Esophagus muscularis mucosa (tissue), 4 donors: ENCODE results near the gene ZNF524.
A peak's percentile ranks its signal among the peaks of the same experiment; 100 is the strongest.

ENCODE experiments used
- EP300 ChIP-seq: sonication (generic); formaldehyde crosslinking; IDR thresholded peaks from one replicate; pipeline ENCODE4 v1.6.1; 2017; ENCODE audit warnings: antibody characterized with exemption
- POLR2A ChIP-seq: fragments of 450-650 bp; IDR thresholded peaks from one replicate; pipeline ENCODE4 v1.6.1; 2017; ENCODE audit warnings: antibody characterized with exemption, moderate library complexity, mild to moderate bottlenecking, low read depth
- POLR2AphosphoS5 ChIP-seq, 2 donors: sonication (generic); formaldehyde crosslinking; IDR thresholded peaks; one replicate each; pipeline ENCODE4 v1.6.1; 2017; ENCODE audit warnings: antibody characterized with exemption in 2 of 2
- TF ChIP-seq, protein P1 (sequence below), 3 experiments: fragments of 200-600 bp in 2 of 3; fragments of 450-650 bp in 1 of 3; sonication (generic) in 2 of 3; IDR thresholded peaks; one replicate each; pipeline ENCODE4 v1.5.1; 2017 to 2019; ENCODE audit warnings: antibody characterized with exemption in 3 of 3, mild to moderate bottlenecking in 2 of 3, moderate library complexity in 1 of 3

DNA sequence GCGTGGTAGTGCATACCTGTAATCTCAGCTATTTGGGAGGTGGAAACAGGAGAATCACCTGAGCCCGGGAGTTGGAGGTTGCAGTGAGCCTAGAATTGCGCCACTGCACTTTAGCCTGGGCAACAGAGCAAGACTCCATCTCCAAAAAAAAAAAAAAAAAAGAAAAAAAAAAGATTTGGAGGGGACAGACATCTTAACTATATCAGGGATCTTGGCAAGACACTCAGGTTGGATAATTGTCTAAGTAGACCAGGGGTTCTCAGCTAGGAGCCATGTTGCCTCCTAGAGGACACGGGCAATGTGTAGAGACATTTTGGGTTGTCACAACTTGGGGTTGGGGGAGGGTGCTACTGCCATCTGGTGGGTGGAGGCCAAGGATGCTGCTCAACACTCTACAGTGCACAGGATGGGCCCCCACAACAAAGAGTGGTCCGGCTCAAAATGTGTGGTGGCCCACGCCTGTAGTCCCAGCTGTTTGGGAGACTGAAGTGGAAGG lies 38.8 kb downstream of the ZNF524 start:
- TF ChIP-seq, protein P1, sequence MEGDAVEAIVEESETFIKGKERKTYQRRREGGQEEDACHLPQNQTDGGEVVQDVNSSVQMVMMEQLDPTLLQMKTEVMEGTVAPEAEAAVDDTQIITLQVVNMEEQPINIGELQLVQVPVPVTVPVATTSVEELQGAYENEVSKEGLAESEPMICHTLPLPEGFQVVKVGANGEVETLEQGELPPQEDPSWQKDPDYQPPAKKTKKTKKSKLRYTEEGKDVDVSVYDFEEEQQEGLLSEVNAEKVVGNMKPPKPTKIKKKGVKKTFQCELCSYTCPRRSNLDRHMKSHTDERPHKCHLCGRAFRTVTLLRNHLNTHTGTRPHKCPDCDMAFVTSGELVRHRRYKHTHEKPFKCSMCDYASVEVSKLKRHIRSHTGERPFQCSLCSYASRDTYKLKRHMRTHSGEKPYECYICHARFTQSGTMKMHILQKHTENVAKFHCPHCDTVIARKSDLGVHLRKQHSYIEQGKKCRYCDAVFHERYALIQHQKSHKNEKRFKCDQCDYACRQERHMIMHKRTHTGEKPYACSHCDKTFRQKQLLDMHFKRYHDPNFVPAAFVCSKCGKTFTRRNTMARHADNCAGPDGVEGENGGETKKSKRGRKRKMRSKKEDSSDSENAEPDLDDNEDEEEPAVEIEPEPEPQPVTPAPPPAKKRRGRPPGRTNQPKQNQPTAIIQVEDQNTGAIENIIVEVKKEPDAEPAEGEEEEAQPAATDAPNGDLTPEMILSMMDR (IDR thresholded peaks at IDR 0.05) = peak in 2 of 3 experiments; percentile 7 to 47
- TF ChIP-seq EP300 = no peak
- TF ChIP-seq POLR2A = no peak
- TF ChIP-seq POLR2AphosphoS5 (IDR thresholded peaks at IDR 0.05) = no peak
